ENCODE results near the gene SPG7. TPM values are rescaled to one million over a fixed set of nuclear protein-coding genes. Genes with fewer than 3 reads are reported as not detected.
A peak's percentile ranks its signal among the peaks of the same experiment; 100 is the strongest.

The SPG7 gene
- total RNA-seq, 1 donor from 2014 or later = 186 TPM

GRCh38 chr16:89475144-89475543, 33.1 kb upstream of the SPG7 start:
- no peak overlapping the region for H3K4me3 Mint-ChIP-seq
- peak overlapping the region; percentile 70 for H3K27ac Mint-ChIP-seq
- no peaks in the 10 kb centered on the region for H3K9me3 Mint-ChIP-seq
- no peaks in the 10 kb centered on the region for H3K27me3 Mint-ChIP-seq (ENCODE audit: low read depth)
- no peak for TF ChIP-seq CTCF (IDR thresholded peaks at IDR 0.05; ENCODE audit: unreplicated experiment)
- H3K4me1 Mint-ChIP-seq = peaks cover 52% of the 10 kb centered on the region
- no peak for DNase-seq (ENCODE audit: low spot score in 2 of 2, unreplicated experiment in 2 of 2)
- H3K36me3 Mint-ChIP-seq = no peaks in the 10 kb centered on the region

DNA sequence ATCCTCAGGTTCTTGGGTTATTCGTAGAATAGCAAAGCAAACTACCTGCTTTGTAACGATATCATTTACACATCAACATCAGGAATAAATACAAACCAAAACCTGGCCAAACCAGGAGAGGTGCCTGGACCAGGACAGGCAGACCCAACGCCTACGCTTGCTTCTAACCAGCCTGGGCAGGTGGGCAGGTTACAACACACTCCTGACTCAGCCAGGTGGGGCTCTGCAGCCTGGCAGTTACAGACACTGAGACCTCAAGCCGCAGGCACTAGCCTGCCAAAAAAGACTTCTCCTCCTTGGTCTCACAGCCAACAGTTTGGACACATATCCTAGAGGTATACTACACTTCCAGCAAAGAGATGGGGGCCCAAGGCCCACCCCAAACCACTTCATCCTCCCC, 31.8 kb upstream of the SPG7 start:
- H3K27me3 Mint-ChIP-seq (ENCODE audit: low read depth) = no peaks in the 10 kb centered on the region
- peak overlapping the region; percentile 70 for H3K27ac Mint-ChIP-seq
- no peak for DNase-seq (ENCODE audit: low spot score in 2 of 2, unreplicated experiment in 2 of 2)
- H3K9me3 Mint-ChIP-seq = no peaks in the 10 kb centered on the region
- no peaks in the 10 kb centered on the region for H3K36me3 Mint-ChIP-seq
- peaks cover 57% of the 10 kb centered on the region for H3K4me1 Mint-ChIP-seq
- no peak for TF ChIP-seq CTCF (IDR thresholded peaks at IDR 0.05; ENCODE audit: unreplicated experiment)
- H3K4me3 Mint-ChIP-seq = no peak overlapping the region

DNA sequence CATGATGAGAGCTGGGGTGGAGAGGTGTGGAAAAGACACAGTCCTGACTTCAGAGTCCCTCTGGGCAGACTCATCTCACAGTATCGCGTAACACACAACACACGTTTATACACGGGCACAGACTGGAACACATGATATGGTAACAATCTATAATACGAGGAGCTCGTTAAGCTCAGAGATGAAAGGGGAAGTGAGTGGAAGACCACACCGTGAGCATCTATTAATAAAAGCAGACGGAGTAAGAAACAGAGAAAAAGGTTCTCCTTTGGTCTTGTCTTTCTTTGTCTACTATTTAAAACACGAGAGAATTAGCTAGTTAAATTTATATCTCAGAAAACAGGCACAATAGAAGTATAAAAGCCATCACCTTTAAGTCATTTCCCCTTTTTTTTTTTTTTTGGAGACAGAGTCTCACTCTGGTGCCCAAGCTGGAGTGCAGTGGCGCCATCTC, 31.4 kb upstream of the SPG7 start:
- Mint-ChIP-seq H3K27ac (peak overlapping the region; percentile 70), H3K9me3 (no peaks in the 10 kb centered on the region), H3K4me1 (peaks cover 58% of the 10 kb centered on the region), H3K36me3 (no peaks in the 10 kb centered on the region), H3K27me3 (ENCODE audit: low read depth) (no peaks in the 10 kb centered on the region), H3K4me3 (no peak overlapping the region)
- TF ChIP-seq CTCF (IDR thresholded peaks at IDR 0.05; ENCODE audit: unreplicated experiment) = no peak
- no peak for DNase-seq (ENCODE audit: low spot score in 2 of 2, unreplicated experiment in 2 of 2)

GRCh38 chr16:89478576-89479221, 29.5 kb upstream of the SPG7 start:
- H3K4me3 Mint-ChIP-seq = no peak overlapping the region
- no peaks in the 10 kb centered on the region for H3K36me3 Mint-ChIP-seq
- peak overlapping the region; percentile 93 for H3K27ac Mint-ChIP-seq
- DNase-seq (ENCODE audit: low spot score in 2 of 2, unreplicated experiment in 2 of 2) = no peak
- H3K9me3 Mint-ChIP-seq = no peaks in the 10 kb centered on the region
- H3K27me3 Mint-ChIP-seq (ENCODE audit: low read depth) = no peaks in the 10 kb centered on the region
- H3K4me1 Mint-ChIP-seq = peaks cover 66% of the 10 kb centered on the region
- TF ChIP-seq CTCF (IDR thresholded peaks at IDR 0.05; ENCODE audit: unreplicated experiment) = no peak

DNA sequence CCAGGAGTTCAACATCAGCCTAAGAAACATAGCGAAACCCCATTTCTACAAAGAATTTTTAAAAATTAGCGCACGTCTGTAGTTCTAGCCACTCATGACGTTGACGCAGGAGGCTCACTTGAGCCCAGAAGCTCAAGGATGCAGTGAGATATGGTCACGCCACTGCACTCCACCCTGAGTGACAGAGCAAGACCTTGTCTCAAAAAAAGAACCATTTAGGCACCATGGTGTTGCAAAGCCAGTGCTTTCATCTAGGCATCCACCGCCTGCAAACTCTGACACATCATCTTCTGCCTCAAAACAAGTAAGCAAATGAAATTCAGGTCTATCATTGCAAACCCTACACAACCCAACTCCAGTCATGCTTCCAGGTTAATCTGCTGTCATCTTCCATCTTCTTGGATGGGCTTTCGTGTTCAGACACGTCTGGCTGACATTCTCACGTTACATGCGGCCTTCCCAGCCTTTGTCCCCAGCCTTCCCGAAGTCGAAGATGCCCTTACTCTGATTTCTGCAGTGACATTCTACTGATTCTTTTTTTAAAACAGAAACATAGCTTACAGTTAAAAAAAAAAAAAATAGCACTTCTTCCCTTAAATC, 26.7 kb upstream of the SPG7 start:
- peak overlapping the region; percentile 17 for H3K27ac Mint-ChIP-seq
- H3K9me3 Mint-ChIP-seq = no peaks in the 10 kb centered on the region
- DNase-seq (ENCODE audit: low spot score in 2 of 2, unreplicated experiment in 2 of 2) = no peak
- no peaks in the 10 kb centered on the region for H3K36me3 Mint-ChIP-seq
- TF ChIP-seq CTCF (IDR thresholded peaks at IDR 0.05; ENCODE audit: unreplicated experiment) = no peak
- no peaks in the 10 kb centered on the region for H3K27me3 Mint-ChIP-seq (ENCODE audit: low read depth)
- no peak overlapping the region for H3K4me3 Mint-ChIP-seq
- H3K4me1 Mint-ChIP-seq = peaks cover 72% of the 10 kb centered on the region

Measured in mesothelial cell of epicardium (in vitro differentiated cells).